Activated CD4-positive, CD25-positive, alpha-beta regulatory T cell treated with anti-CD3 and anti-CD28 coated beads, Interleukin-2, amount 50 U/mL, for 24 hours (primary cell): ENCODE measurements around the gene FBXO38.
"Not testable (repeated sequence)": the region's sequence is repeated elsewhere in the genome, so short reads cannot be mapped to it uniquely, and the experiment has no call there.

Experiments used
- ATAC-seq, 2 donors: fragments of 150-1000 bp; cut with Tn5 transposase; one replicate each; pipeline ENCODE4 v1.10.0; 2021; ENCODE audit warnings: mild to moderate bottlenecking in 1 of 2, moderate library complexity in 1 of 2

The FBXO38 gene

DNA sequence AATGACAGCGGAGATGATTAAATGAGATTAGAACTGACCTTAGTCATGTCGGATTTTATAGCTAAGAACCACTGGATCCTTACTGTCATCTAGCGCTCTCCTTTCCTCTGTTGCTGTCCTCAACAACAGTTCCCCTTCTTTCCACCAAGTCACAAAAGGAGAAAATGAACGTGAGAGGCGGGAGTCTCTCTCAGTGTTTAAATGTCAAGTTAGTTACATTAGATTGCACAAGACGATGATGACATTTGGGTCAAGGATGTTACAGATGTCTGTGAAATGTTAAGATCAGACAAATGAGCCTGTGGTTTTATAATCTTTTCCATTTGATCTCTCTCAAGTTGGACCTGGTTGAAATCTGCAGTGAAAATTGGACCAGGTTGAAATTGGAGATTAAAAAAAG lies 53.5 kb downstream of the FBXO38 start:
- peak; percentile 48 to 58 for ATAC-seq

DNA sequence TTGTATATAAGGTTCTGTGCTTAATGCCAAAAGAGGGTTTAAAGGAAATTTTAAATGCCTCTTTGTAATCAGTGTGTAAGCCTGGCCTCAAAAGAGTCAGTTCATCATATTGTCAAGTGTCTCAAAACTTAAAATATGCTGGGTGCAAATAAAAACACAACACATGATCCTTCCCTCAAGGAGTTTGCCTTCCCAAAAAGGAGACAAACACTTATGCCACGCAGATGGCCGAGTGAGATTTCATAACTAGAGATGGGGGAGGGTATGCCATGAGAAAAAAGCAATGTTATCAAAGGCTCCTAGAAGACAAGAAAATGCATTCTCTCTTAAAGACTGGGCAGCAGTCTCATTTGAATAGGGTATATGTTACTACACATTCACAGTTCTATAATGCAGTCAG lies 55.2 kb downstream of the FBXO38 start:
- ATAC-seq: no peak

DNA sequence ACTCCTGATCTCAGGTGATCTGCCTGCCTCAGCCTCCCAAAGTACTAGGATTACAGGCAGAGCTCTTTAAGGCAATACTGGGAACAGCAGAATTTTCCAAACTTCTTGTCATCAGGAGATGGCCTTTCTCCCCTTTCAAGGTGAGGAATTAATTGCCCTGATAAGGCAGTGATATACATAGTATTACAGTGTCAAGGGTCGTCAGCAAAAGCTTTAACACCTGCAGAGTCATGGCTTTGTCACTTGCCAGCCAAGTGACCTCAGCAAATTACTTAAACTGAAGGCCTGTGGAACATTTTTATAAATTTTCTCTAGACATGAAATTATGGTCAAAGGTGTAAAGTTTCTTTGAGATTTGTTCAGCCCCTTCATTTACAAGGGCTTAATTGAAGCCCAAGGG lies 59.5 kb downstream of the FBXO38 start:
- ATAC-seq: no peak

DNA sequence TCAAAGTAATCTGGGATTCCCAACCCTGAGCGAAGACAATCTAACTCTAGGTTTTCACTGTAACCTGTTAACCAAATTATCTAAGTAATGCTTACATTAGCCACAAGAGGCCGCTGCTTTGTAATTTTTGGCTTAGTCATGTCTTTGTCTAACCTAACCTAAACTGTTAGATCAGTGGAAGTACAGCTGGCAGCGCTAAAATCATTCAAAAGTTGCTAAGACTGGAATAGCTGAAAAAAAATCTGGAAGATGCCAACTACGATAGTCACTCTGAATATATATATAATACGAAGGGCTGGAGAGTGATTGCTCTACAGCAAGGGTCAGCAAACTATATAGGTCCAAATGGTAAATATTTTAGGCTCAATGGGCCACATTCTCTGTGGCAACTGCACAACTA lies 60.2 kb downstream of the FBXO38 start:
- peak; percentile 58 to 70 for ATAC-seq

DNA sequence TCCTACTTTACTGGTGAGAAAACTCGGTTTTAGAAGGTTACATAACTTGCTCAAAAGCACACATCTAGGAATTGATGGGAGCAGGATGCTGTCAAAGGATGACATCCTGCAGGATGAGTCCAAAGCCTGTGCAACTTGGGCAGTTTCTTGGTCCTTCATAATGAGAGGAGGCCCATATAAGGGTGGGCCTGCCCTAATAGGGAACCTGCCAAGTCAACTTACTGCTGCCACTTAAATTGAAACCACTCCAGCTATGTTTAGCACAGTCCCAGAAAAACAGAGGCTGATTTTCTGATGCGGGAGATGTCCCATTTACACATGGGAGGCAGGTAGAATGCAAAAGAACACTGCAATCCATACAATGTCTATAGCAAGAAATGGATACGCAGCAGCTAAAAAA lies 61.8 kb downstream of the FBXO38 start:
- no peak for ATAC-seq

DNA sequence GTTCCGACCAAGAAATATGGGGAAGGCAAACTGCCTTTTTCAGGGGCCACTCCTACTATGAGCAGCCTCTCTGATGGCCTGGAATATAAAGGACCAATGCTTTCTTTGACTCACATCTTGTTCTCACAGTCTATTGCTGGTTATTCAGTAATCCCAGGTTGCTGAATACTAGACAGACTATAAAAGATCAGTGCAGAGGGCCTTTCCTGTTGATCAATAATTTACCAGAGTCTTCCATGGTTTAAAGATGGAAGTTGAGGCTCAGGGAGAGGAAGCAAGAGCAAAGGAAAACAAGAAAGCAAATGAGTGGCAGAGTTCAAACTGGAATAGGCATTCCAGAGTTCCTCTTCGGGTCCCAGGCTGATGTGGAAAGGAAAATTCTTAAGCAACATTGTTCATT lies 62.9 kb downstream of the FBXO38 start:
- ATAC-seq: no peak

DNA sequence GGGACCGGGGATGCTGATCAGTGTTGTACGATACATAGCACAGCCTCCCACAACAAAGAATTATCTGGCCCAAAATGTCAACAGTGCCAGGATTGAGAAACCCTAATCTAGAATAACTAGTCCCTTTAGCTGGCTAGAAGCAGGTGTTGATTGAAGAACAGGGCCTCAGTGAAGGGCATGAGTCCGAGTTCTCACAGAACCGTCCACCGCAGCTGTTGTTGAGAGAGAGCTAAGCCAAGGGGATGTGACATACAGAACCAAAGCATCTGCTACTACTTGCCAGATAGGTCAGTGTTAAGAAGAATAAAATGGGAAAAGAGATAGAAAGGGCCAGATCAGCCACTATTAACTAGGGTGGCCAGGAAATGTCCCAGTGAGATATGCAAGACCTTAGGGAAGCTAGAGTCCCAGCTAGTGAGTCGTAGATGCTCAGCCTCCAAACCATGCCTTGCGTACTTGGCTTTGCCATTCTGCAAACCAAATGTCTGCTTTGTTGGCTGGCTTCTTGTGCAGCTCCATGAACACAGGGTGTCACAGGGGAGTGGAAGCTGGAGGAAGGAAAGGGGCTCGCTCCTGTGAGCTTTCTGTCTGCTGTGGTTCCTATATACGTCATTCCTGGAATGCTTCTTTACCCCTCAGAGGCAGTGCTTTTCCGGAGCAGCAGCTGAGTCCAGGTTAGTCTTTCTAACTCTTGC lies 68.9 kb downstream of the FBXO38 start:
- ATAC-seq: no peak

DNA sequence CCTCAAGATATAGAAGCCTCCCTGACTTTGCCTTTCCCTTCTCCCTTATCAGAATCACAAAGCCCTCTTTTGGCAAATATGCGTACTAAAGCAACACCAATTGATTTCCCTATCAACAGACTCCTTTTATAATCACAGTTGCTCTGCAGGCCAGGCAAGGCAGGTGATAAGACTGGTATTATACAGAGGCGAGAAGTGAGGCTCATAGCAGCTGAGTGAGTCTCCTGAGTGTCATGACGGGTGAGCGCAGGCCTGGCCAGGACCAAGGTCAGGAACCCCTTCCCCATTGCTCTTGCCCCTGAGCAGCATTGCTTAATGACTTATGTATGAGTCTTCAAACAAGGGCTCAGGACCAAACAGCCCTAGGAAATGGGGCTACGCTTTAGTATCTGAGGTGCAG lies 70.8 kb downstream of the FBXO38 start:
- no peak for ATAC-seq

DNA sequence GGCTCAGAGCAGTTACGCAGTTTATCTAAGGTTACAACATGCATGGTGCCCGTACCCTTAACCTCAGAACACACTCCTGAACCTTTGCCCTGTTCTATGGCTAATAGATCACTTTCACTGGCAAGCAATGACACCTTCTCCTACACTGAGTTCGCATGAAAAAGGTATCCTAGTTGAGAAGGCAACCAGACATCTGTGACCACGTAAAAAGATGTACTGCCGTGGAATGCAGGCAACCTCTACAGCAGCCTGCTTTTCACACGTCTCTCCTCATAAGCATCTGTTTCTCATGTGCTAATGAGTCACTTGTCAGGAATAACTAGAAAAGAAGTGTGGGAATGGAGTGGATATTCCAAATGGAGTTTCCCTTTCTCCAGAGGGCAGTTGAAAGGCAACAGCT lies 71.4 kb downstream of the FBXO38 start:
- ATAC-seq: no peak

DNA sequence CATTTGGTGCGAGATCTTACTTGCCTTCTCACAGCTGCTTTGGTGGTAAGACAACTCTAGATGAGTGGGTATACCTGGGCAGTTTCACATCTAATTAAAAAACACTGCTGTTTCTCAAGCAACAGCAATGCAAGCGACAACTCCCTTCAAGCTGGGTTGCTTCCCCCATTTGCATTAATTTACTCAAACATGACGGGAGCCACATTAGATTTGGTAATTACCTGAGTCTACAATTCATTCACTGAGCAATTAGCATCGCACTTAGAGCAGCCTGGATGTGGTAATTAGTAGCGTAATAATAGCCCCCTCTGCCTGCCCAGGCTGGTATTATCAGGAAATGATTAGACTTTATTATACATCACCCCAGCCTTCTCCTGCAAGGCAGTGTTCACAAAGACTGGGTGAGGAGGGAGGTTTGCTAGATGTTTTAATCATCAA lies 73.4 kb downstream of the FBXO38 start:
- ATAC-seq: peak in 1 of 2 donors; percentile 55

DNA sequence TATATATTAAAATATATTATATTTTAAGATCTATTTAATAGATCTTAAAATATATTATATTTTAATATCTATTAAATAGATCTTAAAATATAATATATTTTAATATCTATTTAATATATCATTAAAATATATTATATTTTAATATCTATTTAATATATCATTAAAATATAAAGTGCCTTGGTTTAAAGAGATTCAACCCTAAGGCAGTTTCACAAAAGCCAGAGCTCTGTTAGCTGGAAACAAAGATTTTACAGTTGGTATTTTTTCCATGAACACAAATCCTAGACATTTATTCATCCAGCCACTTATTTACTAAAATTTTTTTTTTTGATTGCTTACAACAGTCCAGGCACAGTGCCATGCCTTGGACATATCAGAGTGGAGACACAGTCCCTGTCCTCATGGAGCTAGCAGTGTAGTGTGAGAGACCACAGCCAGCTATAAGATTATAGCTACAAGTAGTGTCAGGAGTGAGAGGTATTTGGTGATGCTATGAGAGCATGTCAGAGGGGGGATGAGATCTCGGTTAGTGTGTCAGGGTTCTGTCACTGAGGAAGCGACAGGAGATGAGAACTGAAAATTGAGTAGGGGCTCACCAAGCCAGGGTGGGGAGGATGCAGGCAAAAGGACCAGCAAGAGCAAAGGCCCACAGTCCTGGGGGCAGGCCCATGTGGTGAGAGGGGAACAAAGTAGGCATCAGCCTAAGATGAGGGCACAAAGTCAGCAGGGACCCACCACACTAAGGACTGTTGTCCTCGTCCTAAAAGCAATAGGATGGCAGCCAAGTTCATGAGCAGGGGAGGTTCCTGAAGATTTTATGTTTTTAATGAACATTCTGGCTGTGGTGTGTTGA lies 74.5 kb downstream of the FBXO38 start:
- no peak for ATAC-seq

DNA sequence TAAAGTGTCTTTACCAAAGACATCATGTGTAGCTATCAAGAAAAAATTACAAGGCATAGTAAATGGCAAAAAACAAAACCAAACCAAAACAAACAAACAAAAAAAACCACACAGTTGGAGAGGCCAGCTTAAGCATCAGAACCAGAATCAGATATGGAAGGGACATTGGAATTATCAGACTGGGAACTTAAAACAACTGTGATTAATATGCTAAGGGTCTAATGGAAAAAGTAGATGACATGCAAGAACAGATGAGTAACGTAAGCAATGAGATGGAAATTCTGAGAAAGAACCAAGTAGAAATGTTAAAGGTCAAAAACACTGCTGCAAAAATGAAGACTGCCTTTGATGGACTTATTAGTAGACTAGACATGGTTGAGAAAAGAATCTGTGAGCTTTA lies 75.9 kb downstream of the FBXO38 start:
- ATAC-seq: peak in 1 of 2 donors; percentile 27

DNA sequence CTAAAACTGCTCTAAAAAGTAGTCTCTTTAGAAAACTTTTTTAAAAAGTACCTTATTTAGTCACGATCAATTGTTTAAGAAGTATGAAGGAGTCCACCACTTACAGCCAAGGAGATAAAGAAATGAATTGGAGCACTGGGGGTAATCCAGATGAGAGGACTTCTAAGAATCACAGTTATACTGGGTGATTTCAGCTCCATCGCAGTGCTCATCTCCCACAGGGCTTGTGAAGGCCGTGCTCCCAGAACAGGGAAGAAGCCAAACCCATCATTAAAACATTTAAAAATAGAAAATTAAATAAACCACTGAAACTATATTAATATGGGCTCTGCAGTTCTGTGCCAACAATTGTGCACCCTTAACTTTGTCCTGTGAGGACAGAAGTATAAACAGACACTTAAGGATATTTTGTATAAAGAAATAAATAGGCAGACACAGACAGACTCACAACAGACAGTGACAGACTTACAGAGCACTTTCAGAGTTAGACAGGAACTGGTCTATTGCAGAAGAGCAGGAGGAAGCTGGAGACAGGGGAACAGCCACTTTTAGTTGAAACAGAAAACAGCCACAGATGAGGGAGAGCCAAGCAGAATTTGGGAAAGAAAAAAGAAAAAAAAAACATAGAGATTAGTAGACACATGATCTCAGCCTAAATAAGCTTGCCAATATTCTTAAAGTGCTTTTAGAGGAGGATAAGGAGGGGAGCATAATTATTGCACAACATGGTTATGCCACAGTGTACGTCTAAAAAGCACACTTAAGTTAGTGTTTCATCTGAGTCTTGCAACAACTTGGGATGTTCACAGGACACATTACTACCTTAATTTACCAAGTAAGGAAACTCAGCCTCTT lies 81.8 kb downstream of the FBXO38 start:
- ATAC-seq: no peak

DNA sequence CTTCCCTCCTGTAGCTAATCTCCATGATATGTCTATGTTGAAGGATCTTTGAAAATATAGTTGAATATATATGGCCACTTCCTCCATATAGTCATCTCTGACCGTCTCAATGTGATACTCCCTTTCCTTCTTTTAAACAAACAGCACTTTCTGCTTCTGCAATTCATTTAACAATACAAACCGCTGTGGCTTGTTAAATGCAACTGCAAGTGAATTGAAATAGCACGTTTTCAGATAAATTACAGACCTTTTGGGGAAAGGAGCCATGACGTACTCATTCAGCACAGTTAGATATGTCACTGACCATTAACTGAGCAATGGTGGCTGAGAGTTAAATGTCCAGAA lies 82.5 kb downstream of the FBXO38 start:
- no peak for ATAC-seq

DNA sequence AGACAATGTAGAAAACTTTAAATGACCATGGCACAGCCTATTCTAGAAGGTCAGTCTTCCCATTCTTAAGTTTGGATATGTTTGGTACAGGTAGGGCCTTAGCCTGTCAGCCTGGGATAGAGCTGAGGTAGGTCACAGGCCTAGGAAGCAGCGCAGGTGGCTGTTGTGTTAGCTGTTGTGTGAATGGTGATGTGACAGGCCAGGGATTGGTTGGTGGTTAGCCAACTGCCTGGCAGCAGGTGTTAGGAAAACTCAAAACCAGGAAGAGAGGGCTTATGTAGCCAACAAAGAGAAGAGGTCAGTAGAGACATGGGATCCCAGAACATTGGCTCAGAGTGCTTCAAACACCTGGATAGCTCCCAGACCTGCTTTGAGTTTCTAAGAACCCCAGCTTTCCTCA lies 84.2 kb downstream of the FBXO38 start:
- no peak for ATAC-seq

DNA sequence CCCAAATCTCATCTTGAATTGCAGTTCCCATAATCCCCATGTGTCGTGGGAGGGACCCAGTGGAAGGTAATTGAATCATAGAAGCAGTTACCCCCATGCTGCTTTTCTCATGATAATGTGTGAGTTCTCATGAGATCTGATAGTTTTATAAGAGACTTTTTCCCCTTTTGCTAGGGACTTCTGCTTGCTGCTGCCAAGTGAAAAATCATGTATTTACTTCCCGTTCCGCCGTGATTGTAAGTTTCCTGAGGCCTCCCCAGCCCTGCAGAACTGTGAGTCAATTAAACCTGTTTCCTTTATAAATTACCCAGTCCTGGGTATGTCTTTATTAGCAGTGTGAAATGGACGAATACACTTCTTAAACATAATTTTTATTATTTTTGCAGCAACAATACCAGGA lies 85.0 kb downstream of the FBXO38 start:
- not testable (repeated sequence) for ATAC-seq

DNA sequence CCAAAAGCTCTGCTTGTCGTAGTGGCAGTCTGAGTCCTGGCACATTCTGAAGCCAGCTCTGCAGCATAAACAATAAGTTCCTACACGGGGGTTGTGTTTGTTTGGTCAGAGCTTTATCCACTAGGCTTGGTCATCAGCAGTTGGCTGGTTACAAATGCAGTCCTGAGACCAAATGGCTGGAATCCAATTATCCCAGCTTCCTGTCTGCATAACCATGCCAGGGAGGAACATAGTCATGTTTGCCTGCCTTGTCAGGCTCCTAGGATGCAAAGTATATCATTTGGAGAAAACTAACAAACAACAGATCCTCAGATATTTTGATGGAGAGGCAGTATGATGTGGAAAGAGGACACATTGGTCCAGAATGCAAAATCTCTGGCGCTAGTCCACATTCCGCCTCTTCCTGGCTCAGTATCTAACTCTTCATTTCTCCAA lies 85.8 kb downstream of the FBXO38 start:
- no peak for ATAC-seq

DNA sequence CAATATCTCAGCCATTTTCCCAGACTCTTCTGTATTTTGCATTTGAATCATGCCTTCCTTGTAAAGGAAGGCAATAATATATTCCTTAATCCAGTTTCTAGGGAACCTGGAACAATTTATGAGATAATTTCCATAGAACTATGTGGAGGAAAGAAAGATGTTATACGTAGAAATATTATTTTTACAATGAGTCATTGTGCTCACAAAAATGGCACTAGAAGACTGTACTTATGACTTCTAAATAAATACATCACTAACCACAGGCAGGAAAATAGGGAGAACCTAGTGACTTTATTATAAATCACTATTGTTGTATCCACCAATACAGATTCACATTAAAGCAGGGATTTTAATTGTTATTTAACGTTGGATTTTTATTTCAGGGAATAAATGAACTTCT lies 87.6 kb downstream of the FBXO38 start:
- no peak for ATAC-seq

DNA sequence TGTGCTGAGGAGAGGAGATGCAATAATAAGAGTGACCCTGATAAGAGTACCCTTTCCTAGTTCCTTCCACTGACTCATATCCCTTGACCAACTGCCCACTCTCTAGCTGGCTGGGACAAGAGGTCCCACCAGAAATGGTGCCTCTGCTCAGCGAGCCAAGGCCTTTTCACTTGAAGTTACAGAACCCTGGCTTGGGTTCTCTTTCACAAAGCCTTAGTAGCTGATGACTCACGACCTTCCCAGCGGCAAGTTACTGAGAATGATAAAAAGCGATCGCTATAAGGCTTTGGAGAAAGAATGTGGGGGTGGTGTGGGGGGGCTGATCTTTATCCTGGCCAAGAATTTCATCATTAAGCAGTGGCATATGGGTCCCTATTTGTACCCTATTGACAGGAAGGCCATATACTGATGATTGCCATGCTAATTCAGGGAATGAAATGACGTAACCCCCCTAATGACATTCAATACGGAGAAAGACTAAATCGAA lies 90.3 kb downstream of the FBXO38 start:
- no peak for ATAC-seq

DNA sequence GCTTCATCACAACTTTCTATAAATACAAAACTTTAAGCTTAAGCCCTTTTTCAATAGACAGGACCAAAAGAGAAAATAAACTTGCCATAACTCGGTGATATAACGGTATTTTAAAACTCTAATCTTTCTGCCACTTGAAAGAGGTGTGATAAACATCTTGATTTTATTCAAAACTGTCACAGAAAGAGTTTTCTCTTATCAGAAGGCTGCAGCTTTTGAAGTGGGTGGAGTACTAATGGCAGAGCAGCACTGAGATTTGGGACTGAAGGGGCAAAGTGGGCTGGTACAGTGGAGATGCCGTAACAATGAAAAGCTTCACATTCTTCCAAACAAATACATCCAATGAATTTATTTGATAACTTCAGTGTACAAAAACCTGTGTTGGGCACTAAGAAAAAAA lies 92.5 kb downstream of the FBXO38 start:
- ATAC-seq: no peak

DNA sequence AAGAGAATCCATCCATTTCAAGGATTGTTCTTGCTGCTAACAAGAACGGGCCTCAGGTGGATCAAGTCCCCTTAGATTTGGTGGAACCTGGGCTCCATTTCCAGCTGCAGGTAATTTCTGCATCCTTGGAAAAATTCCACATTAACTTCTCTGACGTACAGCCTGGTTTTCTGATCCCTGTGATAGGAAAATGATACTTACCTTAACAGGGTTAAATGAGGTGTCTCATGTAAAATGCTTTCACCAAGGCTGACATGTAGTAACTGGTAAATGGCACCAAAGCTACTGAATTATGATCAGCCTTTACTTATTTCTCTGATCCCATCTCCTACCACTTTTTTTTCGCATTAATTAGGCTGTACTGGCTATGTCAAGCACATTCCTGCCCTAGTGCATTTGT lies 93.7 kb downstream of the FBXO38 start:
- no peak for ATAC-seq

DNA sequence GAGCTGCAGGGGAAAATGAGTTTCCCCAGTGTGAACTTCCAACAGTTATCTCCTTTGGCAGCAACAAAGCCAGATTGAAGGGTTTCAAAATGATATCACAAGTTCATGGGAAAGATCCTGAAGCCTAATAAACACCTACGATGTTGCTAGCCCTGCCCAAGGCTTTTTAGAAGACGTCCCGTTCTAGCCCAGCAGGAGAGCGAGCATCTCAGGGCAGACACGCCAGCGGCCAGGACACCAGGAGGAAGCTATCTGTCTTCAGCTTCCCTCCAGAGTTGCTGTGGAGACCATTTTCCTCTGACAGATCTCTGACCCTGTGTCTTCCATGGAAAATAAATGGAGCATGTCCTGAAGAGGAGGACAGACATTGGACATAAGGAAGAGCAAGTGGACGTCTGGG lies 98.4 kb downstream of the FBXO38 start:
- ATAC-seq: no peak
